GM21423 (cell line): Measurements from ENCODE around the gene ATXN1.

Source experiments
- ATAC-seq: cut with Tn5 transposase; IDR thresholded peaks from one replicate; pipeline ENCODE4 v1.9.1; 2021; ENCODE audit warnings: mild to moderate bottlenecking, moderate library complexity; ENCODE audit not compliant: unreplicated experiment

Gene ATXN1

GRCh38 chr6:16488813-16489212 is 272.4 kb downstream of the ATXN1 start:
- no peak for ATAC-seq

GRCh38 chr6:16487996-16488674 is 273.1 kb downstream of the ATXN1 start:
- no peak for ATAC-seq

- no peak for ATAC-seq
Measured at GRCh38 chr6:16486661-16487060, 274.6 kb downstream of the ATXN1 start.

- ATAC-seq: no peak
Measured at GRCh38 chr6:16483315-16483875, 277.9 kb downstream of the ATXN1 start.

GRCh38 chr6:16482702-16483314 is 278.5 kb downstream of the ATXN1 start:
- no peak for ATAC-seq

GRCh38 chr6:16481697-16482399 is 279.4 kb downstream of the ATXN1 start:
- no peak for ATAC-seq

GRCh38 chr6:16480763-16481560 is 280.3 kb downstream of the ATXN1 start:
- no peak for ATAC-seq

- no peak for ATAC-seq
Measured at GRCh38 chr6:16477367-16478149, 283.7 kb downstream of the ATXN1 start.

GRCh38 chr6:16476861-16477260 is 284.4 kb downstream of the ATXN1 start:
- no peak for ATAC-seq

- ATAC-seq: no peak
Measured at GRCh38 chr6:16475494-16475781, 285.8 kb downstream of the ATXN1 start.

GRCh38 chr6:16474772-16475493 is 286.3 kb downstream of the ATXN1 start:
- no peak for ATAC-seq

- no peak for ATAC-seq
Measured at GRCh38 chr6:16473908-16474771, 287.1 kb downstream of the ATXN1 start.

GRCh38 chr6:16473184-16473907 is 287.9 kb downstream of the ATXN1 start:
- ATAC-seq: peak; percentile 41

GRCh38 chr6:16472349-16473069 is 288.8 kb downstream of the ATXN1 start:
- ATAC-seq: no peak

GRCh38 chr6:16471910-16472297 is 289.4 kb downstream of the ATXN1 start:
- ATAC-seq: no peak

GRCh38 chr6:16471222-16471909 is 289.9 kb downstream of the ATXN1 start:
- peak; percentile 45 for ATAC-seq
